Smooth muscle cell (in vitro differentiated cells): ENCODE results near the gene POU2F2. TPM values are rescaled to one million over a fixed set of nuclear protein-coding genes. Genes with fewer than 3 reads are reported as not detected.

Experiments
- DNase-seq: peaks from one replicate; lab custom pipeline; 2025; ENCODE audit not compliant: unreplicated experiment; lab: John Stamatoyannopoulos, UW
- H2AFZ ChIP-seq: fragments of 200-600 bp; sonication (generic); 2 replicates; pipeline ENCODE4 v1.6.0; 2016; ENCODE audit warnings: antibody characterized with exemption, low read depth, mild to moderate bottlenecking
- H3F3A ChIP-seq: fragments of 200-600 bp; sonication (generic); 2 replicates; pipeline ENCODE4 v1.6.0; 2017; ENCODE audit warnings: antibody characterized with exemption, low read depth
- H3K27ac ChIP-seq: fragments of 200-600 bp; sonication (generic); 2 replicates; pipeline ENCODE4 v1.5.1; 2016; ENCODE audit warnings: low read depth, mild to moderate bottlenecking
- H3K27me3 ChIP-seq: fragments of 200-600 bp; sonication (generic); 2 replicates; pipeline ENCODE4 v1.6.1; 2016; ENCODE audit warnings: low read depth, mild to moderate bottlenecking
- H3K36me3 ChIP-seq: fragments of 200-600 bp; sonication (generic); 2 replicates; pipeline ENCODE4 v1.5.1; 2016; ENCODE audit warnings: low read depth
- H3K4me1 ChIP-seq: fragments of 200-600 bp; sonication (generic); 2 replicates; pipeline ENCODE4 v1.5.1; 2016; ENCODE audit warnings: low read depth
- H3K4me2 ChIP-seq: fragments of 200-600 bp; sonication (generic); 2 replicates; pipeline ENCODE4 v1.6.0; 2016; ENCODE audit warnings: mild to moderate bottlenecking
- H3K4me3 ChIP-seq: fragments of 200-600 bp; sonication (generic); 2 replicates; pipeline ENCODE4 v1.5.1; 2016; ENCODE audit warnings: mild to moderate bottlenecking
- H3K79me2 ChIP-seq: fragments of 200-600 bp; sonication (generic); 2 replicates; pipeline ENCODE4 v1.6.0; 2016; ENCODE audit warnings: low read depth, mild to moderate bottlenecking
- H3K9ac ChIP-seq: fragments of 200-600 bp; sonication (generic); 2 replicates; pipeline ENCODE4 v1.6.0; 2016; ENCODE audit warnings: low read depth
- H3K9me3 ChIP-seq: fragments of 200-600 bp; sonication (generic); replicated peaks from 2 replicates; pipeline ENCODE4 v1.5.1; 2016; ENCODE audit warnings: low read depth
- H4K20me1 ChIP-seq: fragments of 200-600 bp; sonication (generic); 2 replicates; pipeline ENCODE4 v1.6.0; 2016; ENCODE audit warnings: low read depth
- CTCF ChIP-seq: fragments of 200-600 bp; sonication (generic); IDR thresholded peaks from 2 replicates; pipeline ENCODE4 v1.5.1; 2017; ENCODE audit warnings: borderline replicate concordance, mild to moderate bottlenecking, antibody characterized with exemption; ENCODE audit not compliant: insufficient read depth, poor library complexity, severe bottlenecking
- WGBS: methylation state at CpG from one replicate; pipeline ENCODE4 v1.1.7; 2016; ENCODE audit warnings: low lambda C conversion rate; 5-methylcytosine and 5-hydroxymethylcytosine counted together
- polyA plus RNA-seq: library from polyadenylated mRNA; unstranded; fragments of >200 nt; fragmentation: Nextera tagmentation; extraction: Ambion mirVana; gene quantifications from 2 replicates; pipeline ENCODE4 v1.2.1, GENCODE V29; 2016
- total RNA-seq: library from RNA; depleted of rRNA; stranded (reverse); fragments of >200 nt; gene quantifications from 2 replicates; pipeline ENCODE4 v1.2.3, GENCODE V29; 2014

The POU2F2 gene
- total and polyA plus RNA-seq, 2 experiments from 2014 or later: 0.99 to 6.3 TPM

GRCh38 chr19:42123765-42124164, 8.5 kb downstream of the POU2F2 start:
- Histone ChIP-seq H3K27me3 (no peaks in the 10 kb centered on the region), H3K79me2 (no peaks in the 10 kb centered on the region), H3K4me1 (peaks cover 5% of the 10 kb centered on the region), H3K9me3 (no peaks in the 10 kb centered on the region), H3K27ac (no peak overlapping the region), H3K9ac (no peak overlapping the region), H3K4me2 (no peak overlapping the region), H3K36me3 (no peaks in the 10 kb centered on the region), H3F3A (no peaks in the 10 kb centered on the region), H3K4me3 (no peak overlapping the region), H4K20me1 (no peaks in the 10 kb centered on the region), H2AFZ (no peak overlapping the region)
- WGBS: 96% methylated on average over 1 of the region's 1 CpG
- no peak for DNase-seq
- no peak for TF ChIP-seq CTCF

- H3K27me3 ChIP-seq: no peaks in the 10 kb centered on the region
- H3K4me1 ChIP-seq: peaks cover 5% of the 10 kb centered on the region
- H3K4me2 ChIP-seq: no peak overlapping the region
- WGBS: 81% methylated on average over 16 of the region's 17 CpGs
- H3K9me3 ChIP-seq: no peaks in the 10 kb centered on the region
- H3K27ac ChIP-seq: no peak overlapping the region
- no peaks in the 10 kb centered on the region for H3K79me2 ChIP-seq
- no peak overlapping the region for H2AFZ ChIP-seq
- H3K36me3 ChIP-seq: no peaks in the 10 kb centered on the region
- no peaks in the 10 kb centered on the region for H3F3A ChIP-seq
- no peak for DNase-seq
- TF ChIP-seq CTCF: no peak
- H3K9ac ChIP-seq: no peak overlapping the region
- no peaks in the 10 kb centered on the region for H4K20me1 ChIP-seq
- H3K4me3 ChIP-seq: no peak overlapping the region
Observed at GRCh38 chr19:42122691-42123607, 9.3 kb downstream of the POU2F2 start.

GRCh38 chr19:42121656-42122069, 10.6 kb downstream of the POU2F2 start:
- H3K27ac ChIP-seq: no peak overlapping the region
- H3K9ac ChIP-seq: no peak overlapping the region
- H3K9me3 ChIP-seq: no peaks in the 10 kb centered on the region
- H3K36me3 ChIP-seq: no peaks in the 10 kb centered on the region
- WGBS: 29% methylated on average over 8 of the region's 8 CpGs
- no peak overlapping the region for H2AFZ ChIP-seq
- H3K4me2 ChIP-seq: peak overlapping the region; percentile 56
- TF ChIP-seq CTCF: no peak
- H3K27me3 ChIP-seq: no peaks in the 10 kb centered on the region
- no peaks in the 10 kb centered on the region for H3K79me2 ChIP-seq
- no peak overlapping the region for H3K4me3 ChIP-seq
- no peak for DNase-seq
- peaks cover 5% of the 10 kb centered on the region for H3K4me1 ChIP-seq
- H4K20me1 ChIP-seq: no peaks in the 10 kb centered on the region
- no peaks in the 10 kb centered on the region for H3F3A ChIP-seq
